ENCODE measurements around the gene RAPGEF4.

RAPGEF4 gene

DNA sequence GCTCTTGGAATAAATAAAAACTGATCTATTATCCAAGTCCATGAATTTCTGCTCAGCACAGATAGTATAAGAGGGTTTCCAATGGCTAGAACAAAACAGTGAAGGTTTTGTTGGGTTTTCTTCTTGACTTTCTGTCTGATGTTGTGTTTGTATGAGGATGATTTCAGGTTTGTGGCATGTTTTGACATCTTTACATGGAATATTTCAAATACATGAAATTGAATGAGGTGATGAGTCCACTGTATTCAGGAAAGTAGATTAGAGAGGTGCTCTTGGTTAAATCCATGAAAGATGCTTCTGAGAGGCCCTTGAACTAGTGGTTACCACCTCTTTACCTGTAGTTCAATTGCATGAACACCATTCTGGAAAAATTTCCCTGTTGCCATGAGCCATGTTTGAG lies 84.3 kb downstream of the RAPGEF4 start:
- Mint-ChIP-seq H3K9me3 (no peaks in the 10 kb centered on the region), H3K36me3 (no peaks in the 10 kb centered on the region), H3K27me3 (no peaks in the 10 kb centered on the region), H3K4me3 (no peak overlapping the region), H3K4me1 (no peaks in the 10 kb centered on the region), H3K27ac (no peak overlapping the region)
- no peak for ATAC-seq

DNA sequence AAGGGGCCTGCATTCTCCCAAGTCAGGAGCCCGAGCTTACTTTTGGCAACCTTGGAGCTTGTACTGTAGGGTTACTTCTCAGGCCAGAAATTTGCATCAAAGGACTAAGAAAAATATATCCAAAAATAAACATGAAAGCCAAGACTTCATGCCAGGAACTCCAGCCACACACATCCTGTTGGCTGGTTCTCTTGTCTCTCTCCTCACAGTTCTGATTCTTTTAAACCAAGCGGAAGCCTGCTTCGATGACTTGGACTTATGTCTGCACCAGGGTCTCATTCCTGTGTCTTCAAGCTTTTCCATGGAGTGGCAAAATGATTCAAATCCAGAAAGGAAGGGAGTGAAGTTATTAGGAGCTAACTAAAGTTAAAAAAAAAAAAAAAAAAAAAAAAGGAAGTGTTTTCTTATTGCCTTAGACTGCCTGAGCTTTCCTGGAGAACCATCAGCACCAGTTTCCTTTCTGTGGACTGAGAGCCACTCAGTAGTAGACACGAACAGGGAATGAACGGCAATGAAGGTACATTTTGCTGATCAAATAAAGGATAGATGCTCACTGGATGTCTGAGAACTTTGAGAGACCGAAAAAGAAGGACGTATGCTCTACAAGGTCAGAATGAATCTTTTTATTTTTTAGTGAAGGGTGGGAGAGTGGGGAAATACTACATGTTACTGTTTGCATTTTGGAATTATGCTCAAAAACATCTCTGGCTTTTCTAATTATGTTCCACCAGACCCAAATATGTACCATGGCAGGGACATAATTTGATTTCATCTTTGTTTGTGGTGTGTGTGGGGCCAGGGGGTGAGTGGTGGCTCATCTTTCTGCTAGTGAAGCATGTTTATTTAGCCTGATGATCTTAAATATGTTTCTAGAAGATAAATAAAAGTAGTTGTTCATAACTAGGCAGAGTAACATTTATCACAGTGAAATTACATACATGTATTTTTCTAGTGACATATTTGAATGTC lies 86.0 kb downstream of the RAPGEF4 start:
- no peaks in the 10 kb centered on the region for H3K9me3 Mint-ChIP-seq
- H3K4me1 Mint-ChIP-seq, result no peaks in the 10 kb centered on the region
- no peak overlapping the region for H3K27ac Mint-ChIP-seq
- H3K4me3 Mint-ChIP-seq, result no peak overlapping the region
- H3K36me3 Mint-ChIP-seq, result no peaks in the 10 kb centered on the region
- peaks cover 8% of the 10 kb centered on the region for H3K27me3 Mint-ChIP-seq
- ATAC-seq, result no peak

DNA sequence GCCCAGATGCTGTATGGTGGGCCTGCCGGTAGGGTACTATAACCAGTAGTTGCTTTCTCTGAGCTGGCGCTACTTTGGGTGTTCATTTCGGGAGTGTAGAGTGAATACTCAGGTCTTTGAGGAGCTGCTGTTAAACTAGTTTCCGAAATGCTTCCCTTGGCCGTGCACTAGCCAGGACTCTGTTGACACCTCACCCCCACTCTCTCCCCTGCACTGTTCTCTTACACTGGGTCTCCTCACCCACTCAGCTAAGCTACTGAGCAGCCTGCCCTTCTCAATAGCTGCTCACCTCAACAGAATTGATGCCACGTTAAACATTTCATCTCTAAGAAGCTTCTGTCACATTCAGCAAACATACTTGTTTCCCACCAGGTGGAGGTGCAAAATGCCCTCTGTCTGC lies 86.9 kb downstream of the RAPGEF4 start:
- peaks cover 8% of the 10 kb centered on the region for H3K27me3 Mint-ChIP-seq
- no peak overlapping the region for H3K4me3 Mint-ChIP-seq
- no peak overlapping the region for H3K27ac Mint-ChIP-seq
- no peaks in the 10 kb centered on the region for H3K9me3 Mint-ChIP-seq
- ATAC-seq, result no peak
- H3K4me1 Mint-ChIP-seq, result no peaks in the 10 kb centered on the region
- no peaks in the 10 kb centered on the region for H3K36me3 Mint-ChIP-seq

DNA sequence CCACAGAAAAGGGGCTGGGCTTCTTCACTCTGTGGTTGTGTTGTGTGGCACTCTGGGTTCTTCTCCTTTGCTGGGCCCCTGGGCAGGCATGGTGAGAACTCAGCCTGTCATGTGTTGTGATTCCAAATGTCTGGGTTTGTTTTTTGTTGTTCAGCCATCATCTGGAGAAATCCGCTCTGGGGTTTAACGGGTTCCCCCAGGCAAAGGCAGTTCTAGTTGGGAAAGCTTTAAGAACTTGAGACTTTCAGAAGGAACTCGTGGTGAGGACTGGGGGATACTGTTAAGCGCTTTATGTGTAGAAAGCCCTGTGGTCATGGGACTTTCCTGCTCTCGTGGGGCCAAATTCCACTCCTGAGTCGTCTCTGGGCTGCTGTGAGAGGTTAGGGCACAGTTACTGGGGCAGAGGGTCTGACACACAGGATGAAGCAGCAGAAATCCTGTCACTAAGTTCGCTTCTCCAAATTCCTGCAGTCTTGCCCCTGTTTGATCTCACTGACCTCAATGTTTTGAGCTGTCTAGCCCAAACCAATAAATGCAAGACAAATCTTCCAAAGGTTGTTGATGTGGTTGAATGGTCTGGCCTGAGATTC lies 87.7 kb downstream of the RAPGEF4 start:
- Mint-ChIP-seq H3K27me3 (peaks cover 8% of the 10 kb centered on the region), H3K4me3 (no peak overlapping the region), H3K36me3 (no peaks in the 10 kb centered on the region), H3K27ac (no peak overlapping the region), H3K4me1 (no peaks in the 10 kb centered on the region), H3K9me3 (no peaks in the 10 kb centered on the region)
- no peak for ATAC-seq

DNA sequence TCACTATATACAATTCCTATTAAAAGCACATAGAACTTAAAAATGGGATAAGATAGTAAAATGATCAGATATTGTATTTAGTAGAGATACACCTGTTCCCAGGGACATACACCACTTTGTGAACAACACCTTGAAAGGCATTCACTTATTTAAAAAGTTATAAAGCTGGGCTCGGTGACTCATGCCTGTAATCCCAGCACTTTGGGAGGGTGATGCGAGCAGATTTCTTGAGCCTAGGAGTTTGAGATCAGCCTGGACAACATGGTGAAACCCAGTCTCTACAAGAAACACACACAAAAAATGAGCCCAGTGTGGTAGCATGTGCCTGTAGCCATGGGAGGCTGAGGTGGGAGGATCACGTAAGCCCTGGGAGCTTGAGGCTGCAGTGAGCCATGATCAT lies 90.9 kb downstream of the RAPGEF4 start:
- no peak for ATAC-seq
- Mint-ChIP-seq H3K4me3 (no peak overlapping the region), H3K4me1 (no peaks in the 10 kb centered on the region), H3K27me3 (peaks cover 8% of the 10 kb centered on the region), H3K27ac (no peak overlapping the region), H3K36me3 (no peaks in the 10 kb centered on the region), H3K9me3 (no peaks in the 10 kb centered on the region)

DNA sequence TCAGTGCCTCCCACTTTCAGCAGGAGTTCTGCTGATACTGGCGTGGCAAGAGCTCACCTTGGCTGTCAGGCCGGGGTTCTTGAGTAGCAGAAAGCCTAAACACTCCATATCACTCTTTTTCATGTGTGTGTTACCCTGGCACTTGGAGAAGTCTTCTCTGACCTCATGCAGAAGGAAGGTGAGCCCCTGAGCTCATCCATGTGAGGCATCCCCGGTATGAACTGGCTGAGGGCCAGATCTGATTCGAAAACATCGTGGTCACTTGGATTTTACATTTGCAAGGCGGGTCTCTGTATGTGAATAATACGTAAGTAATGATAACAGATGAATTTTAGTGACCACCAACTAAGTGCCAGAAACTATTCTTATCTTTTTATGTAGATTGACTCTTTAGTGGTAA lies 93.6 kb downstream of the RAPGEF4 start:
- H3K27me3 Mint-ChIP-seq, result peaks cover 8% of the 10 kb centered on the region
- ATAC-seq, result no peak
- no peaks in the 10 kb centered on the region for H3K36me3 Mint-ChIP-seq
- H3K9me3 Mint-ChIP-seq, result no peaks in the 10 kb centered on the region
- H3K4me3 Mint-ChIP-seq, result no peak overlapping the region
- no peak overlapping the region for H3K27ac Mint-ChIP-seq
- H3K4me1 Mint-ChIP-seq, result no peaks in the 10 kb centered on the region

DNA sequence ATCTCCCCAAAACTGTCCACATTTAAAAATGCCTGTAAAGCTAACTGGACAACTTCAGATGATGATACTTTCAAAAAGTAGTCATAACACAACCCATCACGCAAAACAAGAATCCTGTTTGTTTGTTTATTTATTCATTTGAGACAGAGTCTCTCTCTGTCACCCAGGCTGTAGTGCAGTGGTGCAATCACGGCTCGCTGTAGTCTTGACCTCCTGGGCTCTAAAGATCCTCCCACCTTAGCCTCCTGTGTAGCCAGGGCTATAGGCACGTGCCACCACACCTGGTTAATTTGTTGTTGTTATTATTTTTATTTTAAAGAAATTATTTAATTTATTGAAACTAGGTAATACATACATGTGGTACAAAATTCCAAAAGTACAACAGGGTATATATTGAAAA lies 94.8 kb downstream of the RAPGEF4 start:
- Mint-ChIP-seq H3K27ac (no peak overlapping the region), H3K4me3 (no peak overlapping the region), H3K36me3 (no peaks in the 10 kb centered on the region), H3K9me3 (no peaks in the 10 kb centered on the region), H3K4me1 (no peaks in the 10 kb centered on the region), H3K27me3 (peaks cover 8% of the 10 kb centered on the region)
- no peak for ATAC-seq

DNA sequence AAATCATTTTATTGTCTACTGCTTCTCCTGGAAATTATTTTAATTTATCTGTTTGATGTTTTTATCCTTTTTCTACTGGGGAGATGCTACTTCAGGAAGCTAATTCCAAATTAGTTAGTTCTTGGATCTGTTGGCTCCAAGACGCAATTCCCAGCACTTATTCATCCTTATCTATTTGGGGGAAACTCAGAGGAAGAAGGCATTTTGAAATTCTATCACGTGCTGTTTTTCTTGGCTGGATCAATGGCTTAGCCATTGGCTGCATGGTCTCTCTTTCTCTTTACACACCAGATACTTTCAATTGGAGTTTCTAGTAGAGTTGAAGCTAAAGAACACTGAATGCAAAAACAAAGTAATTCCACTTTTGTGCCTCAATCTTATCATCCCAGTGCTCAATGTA lies 98.3 kb downstream of the RAPGEF4 start:
- Mint-ChIP-seq H3K36me3 (no peaks in the 10 kb centered on the region), H3K27me3 (peaks cover 10% of the 10 kb centered on the region), H3K4me1 (no peaks in the 10 kb centered on the region), H3K27ac (no peak overlapping the region), H3K4me3 (no peak overlapping the region), H3K9me3 (no peaks in the 10 kb centered on the region)
- ATAC-seq, result no peak

DNA sequence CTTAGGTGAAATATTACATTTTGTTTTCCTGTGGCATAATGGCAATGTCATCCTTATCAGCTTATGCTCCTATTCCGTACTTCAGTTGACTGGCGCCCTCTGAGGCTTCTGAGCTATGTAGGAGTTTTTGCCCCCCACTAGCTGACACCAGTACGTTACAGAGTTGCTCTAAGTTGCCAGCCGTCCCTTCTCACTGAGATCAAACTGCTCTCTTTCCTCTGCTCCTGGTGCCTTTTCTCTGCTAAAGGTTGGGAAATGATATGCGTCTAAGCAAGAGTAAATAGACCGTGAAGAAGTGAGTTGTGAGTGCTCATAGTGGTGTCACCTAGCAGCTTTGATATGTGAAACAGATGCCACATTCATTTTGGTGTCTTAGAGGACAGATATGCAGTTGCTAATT lies 99.2 kb downstream of the RAPGEF4 start:
- H3K36me3 Mint-ChIP-seq, result no peaks in the 10 kb centered on the region
- no peak for ATAC-seq
- no peak overlapping the region for H3K27ac Mint-ChIP-seq
- H3K9me3 Mint-ChIP-seq, result no peaks in the 10 kb centered on the region
- peaks cover 10% of the 10 kb centered on the region for H3K27me3 Mint-ChIP-seq
- no peak overlapping the region for H3K4me3 Mint-ChIP-seq
- H3K4me1 Mint-ChIP-seq, result no peaks in the 10 kb centered on the region

DNA sequence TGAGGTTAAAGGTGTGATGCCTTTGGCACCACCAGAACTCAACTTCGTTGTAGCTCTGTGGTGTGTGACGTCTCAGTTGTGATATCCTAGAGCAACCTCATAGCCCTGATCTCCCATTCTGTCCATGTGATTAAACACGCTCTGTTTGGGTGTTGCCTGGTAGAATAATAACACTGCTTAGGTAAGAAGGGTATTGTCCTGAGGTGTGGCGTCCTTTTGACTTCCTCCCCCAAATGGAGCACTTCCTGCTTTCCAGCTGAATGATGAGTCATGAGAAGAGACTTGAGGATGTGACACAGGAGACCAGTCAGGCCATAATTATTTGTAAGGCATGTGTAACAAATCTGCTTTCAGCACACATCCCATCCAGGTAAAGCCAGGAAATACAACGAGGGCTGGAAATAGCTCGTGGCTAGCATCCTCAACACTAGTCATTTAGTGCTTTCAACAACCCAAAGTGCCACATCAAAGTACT lies 100.7 kb downstream of the RAPGEF4 start:
- Mint-ChIP-seq H3K27me3 (peaks cover 10% of the 10 kb centered on the region), H3K27ac (no peak overlapping the region), H3K4me3 (no peak overlapping the region), H3K9me3 (no peaks in the 10 kb centered on the region), H3K4me1 (no peaks in the 10 kb centered on the region), H3K36me3 (no peaks in the 10 kb centered on the region)
- no peak for ATAC-seq

DNA sequence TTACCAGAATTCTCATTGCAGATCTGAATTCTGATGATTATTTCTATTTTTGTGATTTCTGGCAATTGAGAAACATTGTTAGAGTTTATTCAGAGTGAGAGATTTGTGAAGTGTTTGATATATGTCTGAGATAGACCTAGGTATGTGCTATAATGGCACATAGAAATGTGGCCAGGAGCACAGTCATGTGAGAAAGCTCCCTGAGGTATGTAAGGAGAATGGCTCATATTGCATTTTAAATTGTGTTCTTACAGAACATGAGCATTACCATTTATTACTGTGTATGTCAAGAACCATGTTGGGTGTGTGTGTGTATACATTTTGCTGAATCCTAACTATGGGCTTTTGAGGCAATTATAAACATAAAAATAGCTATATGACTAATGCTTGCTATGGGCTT lies 101.2 kb downstream of the RAPGEF4 start:
- Mint-ChIP-seq H3K4me1 (no peaks in the 10 kb centered on the region), H3K9me3 (no peaks in the 10 kb centered on the region), H3K27ac (no peak overlapping the region), H3K27me3 (peaks cover 10% of the 10 kb centered on the region), H3K4me3 (no peak overlapping the region), H3K36me3 (no peaks in the 10 kb centered on the region)
- ATAC-seq, result no peak

DNA sequence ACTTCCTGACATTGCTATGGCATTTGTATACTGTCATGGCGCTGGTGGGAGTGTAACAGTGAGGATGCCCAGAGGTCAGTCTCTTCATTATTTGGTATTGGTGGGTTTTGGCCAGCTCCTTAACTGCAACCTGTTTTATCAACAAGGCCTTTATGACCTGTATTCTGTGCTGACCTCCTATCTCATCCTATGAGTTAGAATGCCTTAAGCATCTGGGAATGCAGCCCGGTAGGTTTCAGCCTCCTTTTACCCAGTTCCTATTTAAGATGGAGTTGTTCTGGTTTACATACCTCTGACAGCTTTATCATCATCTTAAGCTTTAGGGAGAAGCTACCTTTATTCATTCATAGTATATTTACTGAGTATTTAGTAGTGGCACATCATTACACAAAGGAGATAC lies 103.8 kb downstream of the RAPGEF4 start:
- Mint-ChIP-seq H3K9me3 (no peaks in the 10 kb centered on the region), H3K27me3 (peaks cover 10% of the 10 kb centered on the region), H3K27ac (no peak overlapping the region), H3K4me3 (no peak overlapping the region), H3K36me3 (no peaks in the 10 kb centered on the region), H3K4me1 (no peaks in the 10 kb centered on the region)
- ATAC-seq, result no peak

DNA sequence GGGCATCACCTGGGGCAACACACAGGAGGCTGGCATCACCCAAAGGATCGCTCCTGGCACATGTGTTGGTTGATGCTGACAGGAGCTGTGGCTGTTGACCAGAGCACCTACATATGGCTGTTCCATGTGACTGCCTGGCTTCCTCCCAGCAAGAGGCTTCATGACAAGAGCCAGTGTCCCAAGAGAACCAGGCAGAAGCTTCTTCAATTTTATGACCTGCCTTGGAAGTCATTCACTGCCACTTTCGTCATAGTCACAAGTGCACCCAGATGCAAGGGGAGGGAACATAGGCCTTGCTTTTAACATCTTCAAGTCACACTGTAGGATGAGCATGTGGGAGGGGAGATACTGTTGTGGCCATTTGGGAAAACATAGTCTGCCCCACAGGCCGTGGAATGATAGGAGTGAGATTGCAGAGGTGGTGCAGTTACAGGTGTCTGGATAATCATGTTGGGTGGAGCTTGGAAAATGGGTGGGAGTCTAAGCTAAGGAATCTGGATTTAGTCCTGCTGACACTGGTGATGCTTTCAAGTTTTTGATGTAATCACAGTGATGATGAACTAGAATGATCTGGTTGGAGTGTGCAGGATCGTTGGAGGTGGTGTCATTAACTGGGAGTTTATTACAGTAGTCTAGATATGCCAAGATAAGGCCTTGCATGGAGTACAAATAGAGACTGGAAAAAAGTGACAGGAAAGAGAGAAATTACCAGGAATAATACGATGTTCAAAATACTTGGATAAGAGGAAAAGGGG lies 107.0 kb downstream of the RAPGEF4 start:
- Mint-ChIP-seq H3K4me3 (no peak overlapping the region), H3K27me3 (no peaks in the 10 kb centered on the region), H3K27ac (no peak overlapping the region), H3K9me3 (no peaks in the 10 kb centered on the region), H3K36me3 (no peaks in the 10 kb centered on the region), H3K4me1 (no peaks in the 10 kb centered on the region)
- ATAC-seq, result no peak

DNA sequence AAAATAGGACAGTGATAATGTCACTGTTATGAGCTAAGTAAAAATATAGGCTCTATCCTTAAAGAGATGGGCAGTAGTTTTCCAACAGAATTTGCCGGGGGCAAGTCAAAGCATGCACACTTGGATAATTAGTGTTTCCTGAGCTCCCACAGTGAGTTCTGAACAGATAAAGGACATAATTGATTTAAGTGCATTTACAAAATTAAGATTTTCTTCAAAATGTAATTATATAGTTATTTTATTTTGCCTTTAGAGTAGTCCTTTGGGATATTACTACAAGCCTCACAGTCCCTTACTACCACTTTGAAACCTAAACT lies 107.6 kb downstream of the RAPGEF4 start:
- H3K4me3 Mint-ChIP-seq, result no peak overlapping the region
- no peaks in the 10 kb centered on the region for H3K9me3 Mint-ChIP-seq
- H3K27me3 Mint-ChIP-seq, result no peaks in the 10 kb centered on the region
- H3K27ac Mint-ChIP-seq, result no peak overlapping the region
- no peak for ATAC-seq
- H3K4me1 Mint-ChIP-seq, result no peaks in the 10 kb centered on the region
- H3K36me3 Mint-ChIP-seq, result no peaks in the 10 kb centered on the region

DNA sequence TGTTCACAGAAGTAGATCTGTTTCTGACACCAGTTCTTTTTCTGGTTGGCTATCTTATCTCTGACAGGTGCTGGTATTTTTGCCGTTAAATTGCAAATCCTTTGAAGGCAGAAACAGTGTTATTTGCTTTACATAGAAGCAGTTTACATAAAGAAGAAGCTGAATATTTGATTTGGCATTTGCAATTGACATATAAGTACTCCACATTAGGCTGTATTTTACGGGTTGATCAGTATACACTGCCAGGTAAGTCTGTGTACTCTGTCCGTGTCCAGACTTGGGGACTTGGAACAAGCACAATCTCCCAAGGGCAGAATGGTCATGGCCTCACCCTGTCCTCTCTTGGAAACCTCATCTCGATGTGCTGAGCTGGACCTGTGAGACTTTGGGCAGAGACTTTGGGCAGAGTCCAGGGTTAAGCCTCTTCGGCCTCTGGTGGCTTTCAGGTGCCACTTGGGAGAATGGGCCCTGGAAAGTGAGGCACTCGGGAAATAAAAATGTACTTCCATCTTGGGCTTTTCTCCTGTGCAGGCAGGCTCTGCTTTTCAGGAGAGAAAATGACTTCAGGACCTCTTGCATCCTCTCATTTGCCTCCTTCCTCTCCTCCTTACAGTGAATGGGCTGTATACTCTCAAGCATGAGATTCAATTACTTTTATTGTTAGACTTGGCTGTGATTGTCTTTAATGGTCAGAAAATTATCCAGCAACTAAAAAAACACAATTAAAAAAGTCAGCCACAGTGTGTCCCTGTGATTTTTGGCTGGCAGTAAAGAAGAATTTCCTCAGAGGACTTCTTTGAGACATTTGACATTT lies 108.5 kb downstream of the RAPGEF4 start:
- H3K9me3 Mint-ChIP-seq, result no peaks in the 10 kb centered on the region
- H3K27ac Mint-ChIP-seq, result no peak overlapping the region
- H3K27me3 Mint-ChIP-seq, result no peaks in the 10 kb centered on the region
- no peaks in the 10 kb centered on the region for H3K4me1 Mint-ChIP-seq
- ATAC-seq, result no peak
- no peaks in the 10 kb centered on the region for H3K36me3 Mint-ChIP-seq
- H3K4me3 Mint-ChIP-seq, result no peak overlapping the region
